ENCODE measurements around the gene C1orf21. TPM values are rescaled to one million over a fixed set of nuclear protein-coding genes. Genes with fewer than 3 reads are reported as not detected.

C1orf21 gene
- total and polyA plus RNA-seq, 7 experiments from 2014 or later = 0.46 to 8.5 (median 1.7) TPM; not detected in 2

DNA sequence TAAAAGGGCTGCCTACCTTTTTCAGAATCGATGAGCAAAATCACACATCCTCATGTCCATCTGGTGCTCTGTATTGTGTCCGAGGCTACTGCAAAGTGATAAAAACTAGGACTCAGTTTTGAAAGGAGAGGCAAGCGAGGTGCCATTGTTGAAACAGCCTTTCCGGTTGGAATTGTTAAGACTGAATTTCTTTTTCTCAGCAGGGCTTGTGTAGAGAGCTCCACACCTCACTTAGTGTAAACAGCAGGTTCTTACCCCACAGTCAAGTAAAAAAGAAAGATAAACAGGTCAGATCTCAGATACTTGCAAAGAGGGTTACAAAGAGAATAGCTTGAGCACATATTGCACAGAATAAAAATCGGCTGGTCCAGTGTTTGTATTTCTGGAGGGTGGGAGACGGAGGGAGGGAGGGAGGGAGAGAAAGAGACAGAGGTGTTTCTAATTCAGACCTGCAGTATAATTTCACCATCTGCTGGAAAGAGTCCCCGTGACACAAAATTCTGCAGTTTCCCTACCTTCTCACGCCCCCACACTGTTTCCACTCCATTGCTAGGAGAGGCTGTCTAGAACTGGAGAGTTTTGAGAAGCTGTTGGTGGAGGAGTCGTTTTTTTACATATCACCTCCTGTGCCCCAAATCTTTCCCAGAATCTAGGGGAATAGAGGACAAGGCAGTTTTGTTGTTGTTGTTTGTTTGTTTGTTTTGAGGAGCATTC, 285.3 kb downstream of the C1orf21 start:
- POLR2A ChIA-PET = no interaction called here
- intact Hi-C loops (cut with micrococcal nuclease) = no loop called here
- no peak overlapping the region for H3K4me3 ChIP-seq (ENCODE audit: low read length)
- H3K27ac Mint-ChIP-seq = no peak overlapping the region
- no peaks in the 10 kb centered on the region for H3K36me3 ChIP-seq (ENCODE audit: control insufficient read depth in 2 of 3, insufficient read depth in 3 of 3, low read length in 3 of 3)
- H3K36me3 Mint-ChIP-seq = peaks cover 0 to 11% (median 0%) of the 10 kb centered on the region in 5 donors
- H3K27ac ChIP-seq (ENCODE audit: low read depth, low read length) = no peak overlapping the region
- H3K9me3 ChIP-seq (ENCODE audit: control insufficient read depth in 2 of 3, low read length in 3 of 3) = no peaks in the 10 kb centered on the region
- no peak overlapping the region for H3K4me3 Mint-ChIP-seq
- peaks cover 0 to 1% (median 0%) of the 10 kb centered on the region in 11 donors for H3K9me3 Mint-ChIP-seq
- H3K4me1 Mint-ChIP-seq = no peaks in the 10 kb centered on the region
- DNase-seq (no peak), ATAC-seq (no peak)
- H3K27me3 Mint-ChIP-seq = peaks cover 25 to 33% (median 28%) of the 10 kb centered on the region in 5 donors
- no peaks in the 10 kb centered on the region for H3K4me1 ChIP-seq (ENCODE audit: control insufficient read depth in 2 of 2, insufficient read depth in 2 of 2, low read length in 2 of 2)
- H3K27me3 ChIP-seq (ENCODE audit: control insufficient read depth in 2 of 2, insufficient read depth in 2 of 2, low read length in 2 of 2) = no peaks in the 10 kb centered on the region
- CTCF ChIA-PET = no interaction called here

DNA sequence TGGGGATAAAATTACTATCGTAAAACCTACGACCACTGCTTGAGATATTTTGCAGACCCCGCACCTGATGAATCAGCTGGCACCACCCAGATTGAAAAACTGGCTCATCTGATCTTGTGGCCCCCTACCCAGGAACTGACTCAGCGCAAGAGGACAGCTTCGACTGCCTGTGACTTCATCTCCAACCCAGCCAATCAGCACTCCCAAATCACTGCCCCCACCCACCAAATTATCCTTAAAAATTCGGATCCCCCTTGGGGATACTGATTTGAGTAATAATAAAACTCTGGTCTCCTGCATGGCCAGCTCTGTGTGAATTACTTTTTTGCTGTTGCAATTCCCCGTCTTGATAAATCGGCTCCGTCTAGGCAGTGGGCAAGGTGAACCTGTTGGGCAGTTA, 286.5 kb downstream of the C1orf21 start:
- Histone ChIP-seq H3K27ac (ENCODE audit: low read depth, low read length) (no peak overlapping the region), H3K4me1 (ENCODE audit: control insufficient read depth in 2 of 2, insufficient read depth in 2 of 2, low read length in 2 of 2) (no peaks in the 10 kb centered on the region), H3K27me3 (ENCODE audit: control insufficient read depth in 2 of 2, insufficient read depth in 2 of 2, low read length in 2 of 2) (no peaks in the 10 kb centered on the region), H3K4me3 (ENCODE audit: low read length) (no peak overlapping the region), H3K36me3 (ENCODE audit: control insufficient read depth in 2 of 3, insufficient read depth in 3 of 3, low read length in 3 of 3) (no peaks in the 10 kb centered on the region), H3K9me3 (ENCODE audit: control insufficient read depth in 2 of 3, low read length in 3 of 3) (no peaks in the 10 kb centered on the region)
- ChIA-PET POLR2A (no interaction called here), CTCF (no interaction called here)
- Mint-ChIP-seq H3K27me3 (peaks cover 25 to 33% (median 28%) of the 10 kb centered on the region in 5 donors), H3K36me3 (peaks cover 0 to 11% (median 0%) of the 10 kb centered on the region in 5 donors), H3K4me1 (no peaks in the 10 kb centered on the region), H3K27ac (no peak overlapping the region), H3K4me3 (no peak overlapping the region), H3K9me3 (peaks cover 0 to 1% (median 0%) of the 10 kb centered on the region in 11 donors)
- DNase-seq = no peak
- ATAC-seq = no peak
- intact Hi-C loops (cut with micrococcal nuclease) = no loop called here

DNA sequence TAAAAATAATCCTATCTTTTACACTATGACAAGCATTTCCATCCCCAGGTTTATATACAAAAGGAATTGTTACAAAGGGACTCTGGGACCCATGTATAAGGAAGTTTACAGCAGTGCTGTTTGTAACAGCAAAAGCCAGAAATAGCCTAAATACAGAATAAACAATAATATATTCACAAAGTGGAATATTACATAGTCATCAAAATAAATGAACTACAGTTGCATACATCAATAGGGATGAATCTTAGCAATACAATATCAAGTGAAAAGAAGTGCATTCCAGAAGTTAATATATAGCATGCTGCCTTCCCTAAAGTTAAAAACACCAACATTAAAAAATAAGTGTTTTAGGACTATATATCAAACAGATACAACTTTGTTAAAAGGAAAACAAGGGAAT, 290.5 kb downstream of the C1orf21 start:
- no peak overlapping the region for H3K4me3 Mint-ChIP-seq
- intact Hi-C loops (cut with micrococcal nuclease) = no loop called here
- Histone ChIP-seq H3K9me3 (ENCODE audit: control insufficient read depth in 2 of 3, low read length in 3 of 3) (no peaks in the 10 kb centered on the region), H3K27me3 (ENCODE audit: control insufficient read depth in 2 of 2, insufficient read depth in 2 of 2, low read length in 2 of 2) (no peaks in the 10 kb centered on the region), H3K4me3 (ENCODE audit: low read length) (no peak overlapping the region), H3K4me1 (ENCODE audit: control insufficient read depth in 2 of 2, insufficient read depth in 2 of 2, low read length in 2 of 2) (no peaks in the 10 kb centered on the region), H3K27ac (ENCODE audit: low read depth, low read length) (no peak overlapping the region), H3K36me3 (ENCODE audit: control insufficient read depth in 2 of 3, insufficient read depth in 3 of 3, low read length in 3 of 3) (no peaks in the 10 kb centered on the region)
- H3K27ac Mint-ChIP-seq = no peak overlapping the region
- POLR2A ChIA-PET = no interaction called here
- H3K9me3 Mint-ChIP-seq = peaks cover 3 to 26% (median 11%) of the 10 kb centered on the region in 11 donors
- peaks cover 17 to 26% (median 25%) of the 10 kb centered on the region in 5 donors for H3K27me3 Mint-ChIP-seq
- H3K36me3 Mint-ChIP-seq = peaks cover 0 to 16% (median 0%) of the 10 kb centered on the region in 5 donors
- H3K4me1 Mint-ChIP-seq = no peaks in the 10 kb centered on the region
- ATAC-seq (no peak), DNase-seq (no peak)
- CTCF ChIA-PET = no interaction called here
